Glomerular endothelial cell (primary cell): ENCODE measurements around the gene RNLS. TPM values are rescaled to one million over a fixed set of nuclear protein-coding genes. Genes with fewer than 3 reads are reported as not detected.

ENCODE experiments used
- DNase-seq: peaks from one replicate; pipeline ENCODE4 v3.0.0-alpha.2; 2011; ENCODE audit warnings: low read depth, low spot score; ENCODE audit errors: extremely low read depth
- total RNA-seq: library from RNA; depleted of rRNA; stranded (reverse); fragments of >200 nt; gene quantifications from 2 replicates; pipeline ENCODE4 v1.2.3, GENCODE V29; 2015

RNLS gene
- total RNA-seq, 1 donor from 2014 or later, result 1.5 TPM

DNA sequence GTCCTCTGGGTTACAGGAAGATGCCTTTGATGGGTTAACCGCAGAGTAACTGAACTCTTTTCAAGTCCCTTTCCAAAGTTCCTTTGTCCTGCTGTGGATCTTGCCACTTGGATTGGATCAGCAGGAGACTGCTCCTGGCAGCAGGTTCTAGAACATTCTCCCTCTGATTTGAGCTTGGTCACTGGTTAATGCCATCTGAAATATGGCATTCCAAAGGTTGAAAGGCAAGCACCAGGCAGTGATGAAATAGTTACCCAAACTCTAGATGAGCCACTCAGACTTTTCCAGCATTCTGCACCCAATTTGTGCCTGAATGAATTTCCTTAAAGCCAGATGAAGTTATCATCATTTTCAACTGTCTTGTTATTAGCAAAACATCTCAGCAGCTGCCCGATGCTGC is 343.9 kb downstream of the RNLS start:
- no peak for DNase-seq

DNA sequence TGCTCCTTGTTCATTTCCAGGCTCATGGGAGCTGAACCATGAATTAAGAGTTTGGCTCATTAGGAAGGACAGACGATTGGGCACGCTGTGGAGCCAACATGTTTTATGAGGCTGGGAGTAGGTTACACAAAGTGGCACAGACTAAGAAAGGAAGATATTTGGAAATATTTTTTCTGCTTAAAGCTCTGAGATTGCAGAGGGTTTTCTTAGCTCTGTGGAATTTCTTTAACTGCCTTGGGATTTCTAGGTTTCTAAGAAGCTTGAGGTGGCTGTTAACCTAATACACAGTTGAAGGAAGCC is 344.6 kb downstream of the RNLS start:
- DNase-seq, result no peak

DNA sequence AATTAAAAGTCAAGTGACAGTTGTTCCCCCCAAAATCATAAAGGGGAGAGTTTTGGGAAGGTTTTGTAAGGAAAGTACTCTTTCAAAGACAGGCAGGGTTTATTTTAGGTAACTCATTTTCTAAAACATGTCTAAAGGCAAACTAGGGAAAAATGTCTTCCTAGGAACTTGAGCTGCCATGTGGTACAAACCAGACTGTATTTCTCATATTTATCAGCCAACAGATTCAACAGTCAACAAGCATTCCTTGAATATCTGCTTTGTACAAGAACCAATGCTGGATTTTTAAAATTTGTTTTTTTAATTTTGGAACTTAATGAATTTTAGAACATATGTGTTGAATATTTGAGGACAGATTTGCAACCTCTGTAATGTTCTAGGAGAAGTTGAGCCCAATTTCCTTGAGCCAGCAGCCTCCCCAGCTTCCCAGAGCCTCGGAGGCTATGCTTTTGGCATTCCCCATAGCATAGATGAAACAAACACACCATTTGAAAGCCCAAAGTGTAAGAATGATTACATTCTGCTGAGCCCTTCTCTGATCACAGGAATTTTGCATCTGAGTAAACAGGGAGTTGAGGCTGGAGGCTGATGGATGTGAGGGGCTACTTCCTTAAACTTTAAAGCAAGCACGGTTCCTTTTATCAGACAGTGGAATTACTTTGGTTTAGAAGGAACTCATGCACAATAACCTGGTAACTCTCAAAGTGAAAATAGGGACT is 345.1 kb downstream of the RNLS start:
- DNase-seq, result no peak

DNA sequence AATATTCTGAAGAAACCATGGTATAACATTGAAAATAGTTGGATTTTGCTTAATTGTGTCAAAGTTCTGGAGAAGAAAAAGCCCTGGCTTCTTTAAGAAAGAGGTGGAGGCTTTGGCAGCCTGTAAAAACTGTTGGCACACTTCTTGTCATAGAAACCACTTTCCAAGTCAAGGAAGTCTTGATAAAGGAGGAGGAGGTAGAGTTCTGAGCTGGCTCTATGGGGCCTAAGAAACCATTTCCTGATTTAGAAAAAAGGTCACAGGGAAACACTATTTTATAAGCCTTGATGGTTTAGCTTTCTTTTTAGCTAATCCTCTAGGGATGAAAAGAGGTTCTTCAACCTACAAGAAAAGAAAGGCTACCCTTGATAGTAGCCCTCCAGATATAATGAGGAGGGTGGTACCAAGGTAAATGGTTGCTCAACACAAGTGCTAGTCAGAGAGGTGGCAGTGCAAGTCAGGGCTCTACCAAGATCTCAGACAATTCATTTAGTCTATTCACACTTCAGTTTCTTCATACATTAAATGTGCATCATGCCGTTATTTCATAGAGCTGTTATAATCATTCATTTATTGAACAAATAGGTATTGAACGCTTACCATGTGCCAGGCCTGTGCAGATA is 346.9 kb downstream of the RNLS start:
- DNase-seq, result no peak

DNA sequence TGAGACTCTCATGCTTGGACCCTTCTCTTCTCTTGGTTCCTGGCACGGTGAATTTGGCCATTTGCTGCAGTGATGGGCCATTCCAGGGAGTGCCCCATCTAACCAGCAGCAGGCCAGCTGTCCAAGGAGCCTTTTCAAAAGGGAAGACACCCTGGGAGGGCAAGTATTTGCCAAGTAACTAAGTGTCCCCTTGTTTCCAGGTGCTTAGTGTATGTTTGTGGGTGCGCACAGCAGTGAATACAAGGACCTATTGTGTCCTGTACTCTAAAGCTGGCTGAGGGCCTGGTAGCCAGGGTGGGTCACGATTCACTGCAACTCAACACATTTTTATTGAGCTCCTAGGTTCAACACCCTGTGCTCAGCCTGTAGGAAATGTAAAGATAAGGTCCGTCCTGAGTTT is 348.8 kb downstream of the RNLS start:
- no peak for DNase-seq

DNA sequence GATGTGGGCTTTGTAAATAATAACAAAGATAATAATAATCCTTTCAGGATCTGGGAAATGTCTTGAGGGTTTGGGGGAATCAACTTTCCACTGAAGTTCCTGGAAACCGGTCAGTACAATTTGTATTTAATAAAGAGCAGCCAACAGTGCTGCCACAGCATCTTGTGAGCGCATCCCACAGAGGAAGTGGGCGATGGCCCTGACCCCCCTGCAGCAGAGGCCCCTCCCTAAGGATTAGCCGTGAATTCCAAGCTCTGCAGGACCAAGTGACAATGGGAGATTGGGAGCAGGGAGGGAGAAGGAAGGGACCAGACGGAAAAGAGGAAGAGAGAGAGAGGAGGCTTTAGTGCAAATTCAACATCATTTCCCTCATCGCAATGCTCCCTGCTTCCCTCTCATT is 349.2 kb downstream of the RNLS start:
- DNase-seq, result no peak

DNA sequence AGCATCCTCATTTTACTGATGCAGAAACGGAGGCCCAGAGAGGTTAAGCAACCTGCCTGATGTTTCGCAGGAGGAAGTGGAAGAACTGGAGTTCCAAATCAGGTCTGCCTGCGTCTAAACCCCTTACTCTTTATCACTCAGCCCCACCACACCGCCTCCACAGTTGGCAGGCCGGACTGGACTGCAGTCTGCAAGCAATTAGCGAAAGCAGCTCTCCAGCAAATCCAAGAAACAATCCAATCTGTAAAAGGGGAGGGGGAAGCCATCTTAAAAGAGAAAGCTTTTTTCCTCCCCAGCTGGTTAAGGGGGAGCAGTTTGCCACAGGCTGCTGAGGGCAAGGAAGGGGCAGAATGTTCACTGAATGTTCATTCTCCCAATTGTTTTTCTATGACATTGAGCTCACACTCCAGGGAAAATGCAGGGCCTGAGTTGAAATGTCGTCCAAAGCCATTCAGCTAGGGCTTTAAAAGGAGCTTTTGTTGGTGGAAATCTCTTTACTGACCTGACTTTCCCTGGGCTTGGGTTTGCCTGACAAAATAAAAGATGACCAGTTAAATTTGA is 350.1 kb downstream of the RNLS start:
- DNase-seq, result no peak

DNA sequence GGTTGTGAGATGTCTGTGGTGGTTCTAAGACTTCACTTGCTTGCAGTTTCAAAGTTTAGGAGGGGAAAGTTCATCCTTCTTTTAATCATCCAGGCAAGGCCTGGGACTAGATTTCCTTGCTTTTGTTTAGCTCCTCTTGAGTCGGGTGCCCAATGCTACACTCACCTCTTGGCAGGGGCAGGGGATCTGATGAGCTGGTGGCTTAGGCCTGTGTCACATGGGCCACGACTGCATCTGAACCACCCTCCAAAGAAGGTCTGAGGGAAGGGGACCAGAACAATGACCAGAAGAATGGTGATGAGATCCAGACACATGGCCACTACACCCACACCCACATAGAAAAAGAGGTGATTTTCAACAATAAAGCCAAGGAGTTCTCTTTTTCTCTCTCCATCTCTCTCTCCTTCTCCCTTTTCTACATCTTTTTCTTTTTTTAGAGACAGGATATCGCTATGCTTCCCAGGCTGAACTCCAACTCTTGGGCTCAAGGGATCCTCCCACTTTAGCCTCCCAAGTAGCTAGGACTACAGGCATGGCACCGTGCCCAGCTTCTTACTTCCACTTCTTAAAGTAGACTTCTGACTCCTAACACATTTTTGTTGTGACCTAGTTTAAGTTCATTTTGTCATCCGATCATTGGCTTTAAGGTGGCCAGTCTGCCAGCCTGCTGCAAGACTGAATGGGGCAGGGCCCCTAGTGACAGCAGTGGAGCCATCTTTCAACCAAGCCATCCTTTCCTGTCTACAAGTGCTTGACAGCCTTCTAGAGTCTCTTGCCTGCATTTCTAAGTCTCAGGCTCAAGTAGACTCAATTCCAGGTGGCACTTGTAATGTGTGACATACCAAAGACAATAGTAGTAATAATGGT is 350.9 kb downstream of the RNLS start:
- DNase-seq, result no peak

DNA sequence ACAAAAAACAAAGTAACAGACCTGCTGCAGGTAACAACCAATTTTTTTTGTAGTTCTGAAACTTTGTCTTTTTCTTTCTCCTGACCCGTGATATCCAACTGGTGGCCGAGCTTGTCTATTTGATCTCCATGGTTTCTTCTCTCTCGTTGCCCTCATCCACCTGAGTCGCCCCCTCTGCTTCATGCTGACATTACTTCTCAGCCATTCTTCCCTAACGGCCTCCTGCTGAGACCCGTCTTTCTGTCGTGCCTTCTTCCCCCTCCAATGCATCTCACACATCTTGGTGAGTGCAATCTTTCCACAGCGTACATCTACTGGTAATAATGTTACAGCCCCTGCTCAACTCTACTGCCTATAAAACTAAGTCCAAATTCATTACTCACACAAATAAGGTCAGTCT is 352.9 kb downstream of the RNLS start:
- no peak for DNase-seq

DNA sequence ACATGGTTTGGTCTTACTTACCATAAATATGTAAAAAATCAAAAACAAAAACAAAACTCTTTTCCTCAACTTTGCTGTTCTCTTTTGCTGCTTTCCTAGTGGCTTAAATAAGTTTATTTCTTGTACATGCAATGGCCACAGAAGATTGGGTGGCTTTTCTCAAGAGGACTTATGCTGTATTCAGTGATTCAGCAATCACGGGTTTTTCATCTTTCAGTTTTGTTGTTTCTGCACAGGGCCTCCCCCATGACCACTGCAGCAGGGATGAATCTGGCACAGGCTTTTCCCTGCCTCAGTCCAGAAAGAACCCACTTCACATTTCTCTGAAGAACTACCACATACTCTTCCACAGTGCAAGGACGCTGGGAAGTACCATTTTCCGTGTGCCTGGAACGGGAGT is 355.0 kb downstream of the RNLS start:
- DNase-seq, result no peak

DNA sequence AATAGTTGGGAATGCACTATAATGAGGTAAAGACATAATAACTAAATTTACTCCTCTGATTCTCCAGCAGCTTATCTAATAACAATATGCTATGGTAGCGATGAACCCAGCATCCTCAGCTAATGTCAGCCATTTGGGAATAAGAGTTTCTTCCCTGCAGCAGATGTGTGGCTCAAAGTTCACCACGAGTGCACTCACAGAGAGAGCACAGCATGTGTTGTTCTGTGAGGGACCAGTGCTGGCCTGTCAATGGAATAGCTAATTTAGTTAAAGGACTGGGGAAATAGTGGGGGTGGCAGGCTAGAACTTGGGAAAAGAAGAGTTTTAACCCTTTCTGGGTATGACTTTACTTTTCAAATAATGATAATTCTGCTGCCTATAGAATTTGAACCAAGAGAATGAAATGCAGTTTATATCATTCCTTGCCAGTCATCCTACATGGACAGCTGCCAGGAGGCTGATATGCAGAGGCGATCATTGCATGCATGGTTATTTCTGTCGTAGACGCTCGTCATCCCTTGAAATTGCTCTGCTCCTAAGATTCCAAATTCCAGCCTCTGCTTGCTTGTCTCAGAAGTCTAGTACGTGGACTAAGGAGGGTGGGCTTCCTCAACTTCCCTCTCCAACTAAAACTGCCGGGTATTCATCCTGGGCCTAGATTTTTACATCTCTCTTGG is 355.6 kb downstream of the RNLS start:
- DNase-seq, result no peak

DNA sequence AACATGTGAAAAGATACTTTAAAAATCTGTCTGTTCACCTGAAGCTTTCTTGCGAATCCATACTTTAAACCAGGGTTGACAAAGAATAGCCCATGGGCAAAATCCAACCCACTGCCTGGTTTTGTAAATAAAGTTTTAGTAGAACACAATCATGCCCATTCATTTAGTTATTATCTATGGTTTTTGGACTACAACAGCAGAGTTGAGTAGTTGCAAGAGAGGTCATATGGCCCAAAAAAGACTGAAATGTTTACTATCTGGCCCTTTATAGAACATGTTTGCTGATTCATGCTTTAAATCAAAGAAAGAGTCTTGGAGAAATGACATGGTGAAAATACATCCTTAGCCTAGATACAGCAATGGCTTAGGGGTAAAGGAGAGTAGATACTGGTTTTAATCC is 356.2 kb downstream of the RNLS start:
- DNase-seq, result no peak

DNA sequence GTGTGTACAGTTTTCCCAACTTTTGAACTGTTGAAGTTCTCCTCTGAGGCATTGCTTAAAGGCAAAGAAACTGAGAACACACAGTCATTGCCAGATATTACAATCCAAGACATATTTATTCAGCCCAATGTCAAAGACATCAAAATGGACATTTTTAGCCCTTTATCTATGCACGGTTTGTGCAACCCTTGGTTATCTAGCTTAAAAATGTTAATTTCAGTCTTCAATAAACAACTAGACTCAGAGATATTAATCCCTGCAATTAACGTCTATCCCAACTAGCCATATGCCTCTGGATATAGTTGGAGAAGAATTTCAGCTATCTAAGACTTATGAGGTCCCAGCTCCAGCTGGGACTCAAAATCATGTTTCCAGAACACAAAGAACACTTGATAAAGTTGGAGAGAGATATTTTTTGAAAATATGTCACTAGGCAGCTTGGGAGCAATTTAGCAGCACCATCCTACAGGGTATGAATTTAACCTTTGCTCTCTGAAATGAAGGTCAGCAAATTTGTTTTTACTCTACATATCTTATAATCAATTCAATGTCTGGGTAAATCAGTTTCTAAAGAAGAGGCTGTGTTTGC is 357.0 kb downstream of the RNLS start:
- DNase-seq, result no peak

Other genes with a start within 250 kb of the RNLS start
- gene LIPJ, start 3.4 kb upstream of the RNLS start, total RNA-seq, result not detected in 2 replicates
- 0.18 TPM in 1 of 2 replicates, not detected in the other for gene LIPF, start 81.1 kb upstream of the RNLS start, total RNA-seq
- gene LIPK, start 122.9 kb upstream of the RNLS start, total RNA-seq, result not detected in 2 replicates
- not detected in 2 replicates for gene LIPN, start 176.7 kb upstream of the RNLS start, total RNA-seq
- gene LIPM, start 219.4 kb upstream of the RNLS start, total RNA-seq, result not detected in 2 replicates